HEK293 (cell line): ENCODE results near the gene BCAS3.

Experiments used
- CTCF ChIP-seq: fragments of 450-650 bp; formaldehyde crosslinking; IDR thresholded peaks from 2 replicates; pipeline ENCODE4 v1.5.1; 2016; ENCODE audit warnings: missing biosample characterization, missing genetic modification characterization
- GLIS2 ChIP-seq: fragments of 450-650 bp; formaldehyde crosslinking; IDR thresholded peaks from 2 replicates; pipeline ENCODE4 v1.5.1; 2016; ENCODE audit warnings: missing biosample characterization, missing genetic modification characterization
- REPIN1 ChIP-seq: fragments of 450-650 bp; formaldehyde crosslinking; IDR thresholded peaks from 2 replicates; pipeline ENCODE4 v1.5.1; 2017; ENCODE audit warnings: missing biosample characterization, missing genetic modification characterization, low read depth
- ZBTB21 ChIP-seq: fragments of 450-650 bp; formaldehyde crosslinking; IDR thresholded peaks from 2 replicates; pipeline ENCODE4 v1.5.1; 2017; ENCODE audit warnings: missing biosample characterization, missing genetic modification characterization
- ZNF311 ChIP-seq: fragments of 450-650 bp; formaldehyde crosslinking; IDR thresholded peaks from 2 replicates; pipeline ENCODE4 v1.5.1; 2017; ENCODE audit warnings: missing biosample characterization, missing genetic modification characterization, borderline replicate concordance
- ZNF416 ChIP-seq: fragments of 450-650 bp; formaldehyde crosslinking; IDR thresholded peaks from 2 replicates; pipeline ENCODE4 v1.5.1; 2016; ENCODE audit warnings: missing biosample characterization, missing genetic modification characterization

- TF ChIP-seq GLIS2 (tag by site-specific recombination) (no peak), ZNF416 (tag by site-specific recombination) (no peak), CTCF (tag by site-specific recombination) (no peak), REPIN1 (no peak), ZNF311 (tag by site-specific recombination) (no peak), ZBTB21 (no peak)
These were observed 71.4 kb downstream of the BCAS3 start for GRCh38 chr17:60749050-60749449.
